HCT116 (cell line): ENCODE measurements around the gene ZNF775. TPM values are rescaled to one million over a fixed set of nuclear protein-coding genes. Genes with fewer than 3 reads are reported as not detected.

Source experiments
- ATAC-seq: fragments of 200-7000 bp; cut with Tn5 transposase; 2 replicates; pipeline ENCODE4 v1.9.1; 2020; ENCODE audit warnings: mild to moderate bottlenecking, moderate library complexity
- BruUV-seq: library from RNA; stranded (reverse); fragments of 400-500 nt; replicated peaks from 2 replicates; lab custom pipeline; 2021; lab: Mats Ljungman, UMichigan
- CTCF ChIA-PET: fragments of 300-600 bp; sonication (Branson Sonifier 250); formaldehyde crosslinking; loops from one replicate; lab custom pipeline; 2021; ENCODE audit warnings: antibody characterized with exemption; lab: Charles Lee
- POLR2A ChIA-PET: fragments of 300-600, 350-600 bp; sonication (Branson Sonifier 250); formaldehyde crosslinking; loops from one replicate; lab custom pipeline; 2021; ENCODE audit warnings: antibody characterized with exemption; lab: Charles Lee
- RAD21 ChIA-PET, 2 experiments: fragments of 300-600 bp; sonication (Branson Sonifier 250); formaldehyde crosslinking; loops; one replicate each; lab custom pipeline; 2023; ENCODE audit warnings: low total read pairs in 2 of 2; ENCODE audit not compliant: uncharacterized antibody in 2 of 2, unreplicated experiment in 2 of 2, low non-redundant PET in 1 of 2; lab: Charles Lee
- DNase-seq: peaks from one replicate; pipeline ENCODE4 v3.0.0-alpha.2; 2010; ENCODE audit warnings: low read depth, low spot score
- H2AFZ ChIP-seq: fragments of 200-600 bp; shearing (Covaris generic), sonication (generic); 2 replicates; pipeline ENCODE4 v1.6.1; 2017; ENCODE audit warnings: low read depth, mixed run types, mixed read lengths, antibody characterized with exemption, low read length; ENCODE audit not compliant: poor library complexity, severe bottlenecking
- H3K27ac ChIP-seq: 2 replicates; pipeline ENCODE4 v1.5.1; 2012; ENCODE audit warnings: low read depth, low read length
- H3K27me3 ChIP-seq: fragments of 200-600 bp; sonication (generic); 2 replicates; pipeline ENCODE4 v1.6.1; 2016; ENCODE audit warnings: mixed run types, low read length, mixed read lengths; ENCODE audit not compliant: insufficient read depth
- H3K36me3 ChIP-seq, 2 experiments: fragments of 200-500 bp in 1 of 2; fragments of 200-600 bp in 1 of 2; sonication (Bioruptor generic) in 1 of 2; sonication (generic) in 1 of 2; 2 replicates each; pipeline versions ENCODE4 v1.5.1 to v1.6.1; 2014 to 2016; ENCODE audit warnings: low read length in 2 of 2, inconsistent platforms in 1 of 2, mixed read lengths in 1 of 2, mixed run types in 1 of 2; ENCODE audit not compliant: insufficient read depth in 2 of 2, control insufficient read depth in 1 of 2
- H3K4me1 ChIP-seq, 2 experiments: fragments of 200-600 bp in 1 of 2; sonication (generic) in 1 of 2; 2 replicates each; pipeline versions ENCODE4 v1.5.1 to v1.6.1; 2012 to 2017; ENCODE audit warnings: low read length in 2 of 2, inconsistent platforms in 1 of 2, mild to moderate bottlenecking in 1 of 2, mixed read lengths in 1 of 2, mixed run types in 1 of 2, moderate library complexity in 1 of 2; ENCODE audit not compliant: insufficient read depth in 2 of 2, control insufficient read depth in 1 of 2
- H3K4me2 ChIP-seq: fragments of 200-600 bp; sonication (generic); 2 replicates; pipeline ENCODE4 v1.6.1; 2017; ENCODE audit warnings: mixed run types, low read length, mixed read lengths
- H3K4me3 ChIP-seq, 2 experiments: fragments of 200-600 bp in 1 of 2; sonication (generic) in 1 of 2; replicated peaks in 1 of 2; 2 replicates each; pipeline ENCODE4 v1.5.1; 2011 to 2016; ENCODE audit warnings: low read length in 2 of 2, control low read depth in 1 of 2, low read depth in 1 of 2, mild to moderate bottlenecking in 1 of 2, mixed read lengths in 1 of 2, mixed run types in 1 of 2
- H3K79me2 ChIP-seq: fragments of 200-600 bp; sonication (generic); 2 replicates; pipeline ENCODE4 v1.6.1; 2017; ENCODE audit warnings: mild to moderate bottlenecking, mixed run types, low read length, moderate library complexity, mixed read lengths; ENCODE audit not compliant: insufficient read depth
- H3K9ac ChIP-seq: fragments of 200-600 bp; sonication (generic); 2 replicates; pipeline ENCODE4 v1.6.1; 2016; ENCODE audit warnings: low read length, mixed read lengths
- H3K9me2 ChIP-seq: fragments of 200-600 bp; sonication (generic), shearing (Covaris generic); 2 replicates; pipeline ENCODE4 v1.6.1; 2017; ENCODE audit warnings: mixed run types, mild to moderate bottlenecking, moderate library complexity; ENCODE audit not compliant: insufficient read depth
- H3K9me3 ChIP-seq, 2 experiments: fragments of 200-500 bp in 1 of 2; fragments of 200-600 bp in 1 of 2; sonication (Bioruptor generic) in 1 of 2; sonication (generic) in 1 of 2; 2 replicates each; pipeline ENCODE4 v1.6.1; 2014 to 2017; ENCODE audit warnings: low read length in 2 of 2, mixed read lengths in 2 of 2, inconsistent platforms in 1 of 2, low read depth in 1 of 2, mild to moderate bottlenecking in 1 of 2, mixed run types in 1 of 2, moderate library complexity in 1 of 2; ENCODE audit not compliant: control insufficient read depth in 1 of 2, insufficient read depth in 1 of 2
- H4K20me1 ChIP-seq: fragments of 200-600 bp; sonication (generic), shearing (Covaris generic); 2 replicates; pipeline ENCODE4 v1.6.1; 2017; ENCODE audit warnings: mixed run types, mild to moderate bottlenecking, moderate library complexity; ENCODE audit not compliant: insufficient read depth
- CBX3 ChIP-seq: IDR thresholded peaks from 2 replicates; pipeline ENCODE4 v1.6.1; 2012; ENCODE audit warnings: low read depth
- EGR1 ChIP-seq: IDR thresholded peaks from 2 replicates; pipeline ENCODE4 v1.6.1; 2012; ENCODE audit warnings: low read depth
- ELF1 ChIP-seq: IDR thresholded peaks from 2 replicates; pipeline ENCODE4 v1.6.1; 2012; ENCODE audit warnings: low read depth, borderline replicate concordance
- EZH2 ChIP-seq: fragments of 200-600 bp; sonication (generic); IDR thresholded peaks from 2 replicates; pipeline ENCODE4 v1.6.1; 2017; ENCODE audit warnings: antibody characterized with exemption, mixed run types
- EZH2phosphoT487 ChIP-seq: fragments of 200-600 bp; IDR thresholded peaks from 2 replicates; pipeline ENCODE4 v1.6.1; 2018; ENCODE audit warnings: antibody characterized with exemption, borderline replicate concordance
- FOSL1 ChIP-seq: IDR thresholded peaks from 2 replicates; pipeline ENCODE4 v1.6.1; 2012; ENCODE audit warnings: low read depth
- JUND ChIP-seq: IDR thresholded peaks from 2 replicates; pipeline ENCODE4 v1.6.1; 2012
- POLR2A ChIP-seq: IDR thresholded peaks from 2 replicates; pipeline ENCODE4 v1.7.0; 2011; ENCODE audit warnings: borderline replicate concordance; ENCODE audit not compliant: insufficient read depth, insufficient read length; ENCODE audit errors: extremely low read depth
- RAD21 ChIP-seq: IDR thresholded peaks from 2 replicates; pipeline ENCODE4 v1.6.1; 2012; ENCODE audit warnings: low read depth, mild to moderate bottlenecking
- SIN3A ChIP-seq: IDR thresholded peaks from 2 replicates; pipeline ENCODE4 v1.6.1; 2012; ENCODE audit warnings: low read depth
- SP1 ChIP-seq: IDR thresholded peaks from 2 replicates; pipeline ENCODE4 v1.6.1; 2012; ENCODE audit warnings: low read depth
- TCF7L2 ChIP-seq: IDR thresholded peaks from 2 replicates; pipeline ENCODE4 v1.7.0; 2011; ENCODE audit warnings: borderline replicate concordance, inconsistent platforms; ENCODE audit not compliant: insufficient read depth, insufficient read length; ENCODE audit errors: extremely low read depth
- ZFX ChIP-seq: fragments of 450-650 bp; IDR thresholded peaks from 2 replicates; pipeline ENCODE4 v1.6.1; 2017
- ZNF274 ChIP-seq: fragments of 200-500 bp; sonication (Bioruptor generic); IDR thresholded peaks from 2 replicates; pipeline ENCODE4 v1.6.1; 2014; ENCODE audit warnings: mild to moderate bottlenecking, low read depth, low read length, inconsistent platforms
- intact Hi-C: fragments of 100-400 bp; cut with micrococcal nuclease; formaldehyde crosslinking; loops from 2 replicates; pipeline ENCODE4 v1.10.0; 2022
- total RNA-seq: library from RNA; stranded (reverse); gene quantifications from one replicate; pipeline ENCODE4 v1.2.1, GENCODE V29; 2021; ENCODE audit not compliant: unreplicated experiment
- TF ChIP-seq, protein P1 (sequence below): IDR thresholded peaks from 2 replicates; pipeline ENCODE4 v1.6.1; 2012
- TF ChIP-seq, protein P2 (sequence below): IDR thresholded peaks from 2 replicates; pipeline ENCODE4 v1.6.1; 2011; ENCODE audit warnings: mild to moderate bottlenecking, low read length, moderate library complexity; ENCODE audit not compliant: insufficient replicate concordance; ENCODE audit errors: extremely low read depth
- TF ChIP-seq, protein P3 (sequence below): IDR thresholded peaks from 2 replicates; pipeline ENCODE4 v1.6.1; 2012
- TF ChIP-seq, protein P4 (sequence below), 3 experiments: fragments of 200-600 bp in 1 of 3; sonication (generic) in 1 of 3; IDR thresholded peaks in 2 of 3; conservative IDR thresholded peaks in 1 of 3; 2 replicates each; pipeline ENCODE4 v1.5.1; 2012 to 2017; ENCODE audit warnings: low read depth in 2 of 3, low read length in 2 of 3, antibody characterized with exemption in 1 of 3, borderline replicate concordance in 1 of 3, control low read depth in 1 of 3, mild to moderate bottlenecking in 1 of 3, mixed read lengths in 1 of 3, mixed run types in 1 of 3, moderate library complexity in 1 of 3; ENCODE audit not compliant: insufficient read depth in 1 of 3

Gene ZNF775
- total RNA-seq, 1 experiment from 2014 or later: 4.5 TPM

DNA sequence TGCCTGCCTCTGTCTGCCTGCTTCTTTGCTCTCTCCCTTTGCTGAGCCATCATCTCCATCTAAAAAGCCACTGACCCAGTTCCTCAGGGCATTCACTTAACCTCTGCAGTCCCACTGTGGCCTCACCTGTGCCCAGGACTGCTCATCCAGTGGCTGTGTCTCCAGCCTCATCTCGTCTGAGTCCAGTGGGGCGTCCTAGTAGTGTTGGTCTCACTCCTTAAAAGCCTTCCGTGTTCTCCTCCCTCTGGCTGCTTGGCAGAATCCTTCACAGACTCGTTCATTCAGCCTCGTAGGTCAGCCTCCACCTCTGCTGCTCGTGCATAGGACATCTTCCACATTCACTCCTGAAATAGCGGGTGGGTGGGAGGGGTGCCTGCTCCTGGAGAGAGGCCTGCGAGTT is 45.0 kb upstream of the ZNF775 start:
- no peak overlapping the region for H3K4me2 ChIP-seq
- H3K4me1 ChIP-seq: no peaks in the 10 kb centered on the region
- H2AFZ ChIP-seq: no peak overlapping the region
- intact Hi-C loops: no loop called here
- no TSS peak for BruUV-seq
- TF ChIP-seq TCF7L2: no peak
- ChIA-PET CTCF (no interaction called here), RAD21 (no interaction called here), POLR2A (no interaction called here)
- no peaks in the 10 kb centered on the region for H3K9me3 ChIP-seq
- no peak overlapping the region for H3K9ac ChIP-seq
- H3K27ac ChIP-seq: no peak overlapping the region
- no peak overlapping the region for H3K4me3 ChIP-seq
- no peaks in the 10 kb centered on the region for H3K27me3 ChIP-seq
- H3K9me2 ChIP-seq: no peaks in the 10 kb centered on the region
- DNase-seq (no peak), ATAC-seq (no peak)
- no peaks in the 10 kb centered on the region for H3K36me3 ChIP-seq
- no peaks in the 10 kb centered on the region for H3K79me2 ChIP-seq
- H4K20me1 ChIP-seq: no peaks in the 10 kb centered on the region

DNA sequence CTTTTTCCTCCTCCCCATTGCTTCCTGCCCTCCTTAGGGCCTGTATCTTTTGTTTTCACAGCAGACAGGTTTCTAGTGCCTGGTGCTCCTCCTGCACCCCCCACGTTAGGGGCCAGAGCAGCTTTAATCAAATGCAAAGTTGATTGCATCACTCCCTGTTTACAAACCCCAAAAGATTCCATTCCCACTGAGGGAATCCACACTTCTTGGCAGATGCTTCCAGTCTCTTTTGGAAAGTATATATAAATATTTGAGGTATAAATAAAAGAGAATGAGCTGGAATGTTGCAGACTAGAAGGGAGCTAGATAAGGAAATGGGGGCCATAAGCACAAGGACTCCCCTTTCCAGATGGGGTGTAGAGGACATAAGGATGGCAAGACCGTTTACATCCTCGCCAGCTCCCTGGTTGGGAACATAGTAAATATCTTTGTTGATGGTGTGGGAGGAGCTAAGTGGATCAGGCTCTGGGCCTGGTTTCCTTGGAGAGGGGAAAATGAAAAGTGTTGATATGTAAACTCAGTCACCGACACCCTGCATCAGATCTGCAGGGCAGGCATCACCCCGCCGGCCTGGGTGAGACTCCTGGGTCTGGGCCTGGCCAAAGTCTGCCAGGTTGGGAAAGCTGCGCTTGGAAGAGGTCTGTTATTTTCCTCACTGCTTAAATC is 43.9 kb upstream of the ZNF775 start:
- ChIA-PET POLR2A (no interaction called here), RAD21 (interaction anchor here in 1 of 2 experiments (0.6 kb wide), 1 partner anchor 27 kb away, joined by 3 read pairs; no protein-coding TSS in a partner anchor), CTCF (no interaction called here)
- H3K4me3 ChIP-seq: no peak overlapping the region
- H2AFZ ChIP-seq: no peak overlapping the region
- ATAC-seq (no peak), DNase-seq (no peak)
- H3K27ac ChIP-seq: no peak overlapping the region
- intact Hi-C loops: no loop called here
- no peaks in the 10 kb centered on the region for H3K36me3 ChIP-seq
- H3K9me2 ChIP-seq: no peaks in the 10 kb centered on the region
- no peaks in the 10 kb centered on the region for H3K4me1 ChIP-seq
- no peaks in the 10 kb centered on the region for H4K20me1 ChIP-seq
- H3K79me2 ChIP-seq: no peaks in the 10 kb centered on the region
- H3K9ac ChIP-seq: no peak overlapping the region
- no TSS peak for BruUV-seq
- no peaks in the 10 kb centered on the region for H3K27me3 ChIP-seq
- H3K9me3 ChIP-seq: no peaks in the 10 kb centered on the region
- H3K4me2 ChIP-seq: no peak overlapping the region
- TF ChIP-seq RAD21: no peak
- TF ChIP-seq EGR1: no peak
- TF ChIP-seq ZNF274: no peak
- TF ChIP-seq CBX3: no peak
- TF ChIP-seq, protein P1, sequence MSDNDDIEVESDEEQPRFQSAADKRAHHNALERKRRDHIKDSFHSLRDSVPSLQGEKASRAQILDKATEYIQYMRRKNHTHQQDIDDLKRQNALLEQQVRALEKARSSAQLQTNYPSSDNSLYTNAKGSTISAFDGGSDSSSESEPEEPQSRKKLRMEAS: no peak
- TF ChIP-seq SP1: no peak
- TF ChIP-seq EZH2: no peak
- no peak for TF ChIP-seq ELF1
- TF ChIP-seq, protein P2, sequence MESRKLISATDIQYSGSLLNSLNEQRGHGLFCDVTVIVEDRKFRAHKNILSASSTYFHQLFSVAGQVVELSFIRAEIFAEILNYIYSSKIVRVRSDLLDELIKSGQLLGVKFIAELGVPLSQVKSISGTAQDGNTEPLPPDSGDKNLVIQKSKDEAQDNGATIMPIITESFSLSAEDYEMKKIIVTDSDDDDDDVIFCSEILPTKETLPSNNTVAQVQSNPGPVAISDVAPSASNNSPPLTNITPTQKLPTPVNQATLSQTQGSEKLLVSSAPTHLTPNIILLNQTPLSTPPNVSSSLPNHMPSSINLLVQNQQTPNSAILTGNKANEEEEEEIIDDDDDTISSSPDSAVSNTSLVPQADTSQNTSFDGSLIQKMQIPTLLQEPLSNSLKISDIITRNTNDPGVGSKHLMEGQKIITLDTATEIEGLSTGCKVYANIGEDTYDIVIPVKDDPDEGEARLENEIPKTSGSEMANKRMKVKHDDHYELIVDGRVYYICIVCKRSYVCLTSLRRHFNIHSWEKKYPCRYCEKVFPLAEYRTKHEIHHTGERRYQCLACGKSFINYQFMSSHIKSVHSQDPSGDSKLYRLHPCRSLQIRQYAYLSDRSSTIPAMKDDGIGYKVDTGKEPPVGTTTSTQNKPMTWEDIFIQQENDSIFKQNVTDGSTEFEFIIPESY: no peak
- no peak for TF ChIP-seq JUND
- TF ChIP-seq FOSL1: no peak
- TF ChIP-seq, protein P3, sequence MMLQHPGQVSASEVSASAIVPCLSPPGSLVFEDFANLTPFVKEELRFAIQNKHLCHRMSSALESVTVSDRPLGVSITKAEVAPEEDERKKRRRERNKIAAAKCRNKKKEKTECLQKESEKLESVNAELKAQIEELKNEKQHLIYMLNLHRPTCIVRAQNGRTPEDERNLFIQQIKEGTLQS: no peak
- TF ChIP-seq, protein P4, sequence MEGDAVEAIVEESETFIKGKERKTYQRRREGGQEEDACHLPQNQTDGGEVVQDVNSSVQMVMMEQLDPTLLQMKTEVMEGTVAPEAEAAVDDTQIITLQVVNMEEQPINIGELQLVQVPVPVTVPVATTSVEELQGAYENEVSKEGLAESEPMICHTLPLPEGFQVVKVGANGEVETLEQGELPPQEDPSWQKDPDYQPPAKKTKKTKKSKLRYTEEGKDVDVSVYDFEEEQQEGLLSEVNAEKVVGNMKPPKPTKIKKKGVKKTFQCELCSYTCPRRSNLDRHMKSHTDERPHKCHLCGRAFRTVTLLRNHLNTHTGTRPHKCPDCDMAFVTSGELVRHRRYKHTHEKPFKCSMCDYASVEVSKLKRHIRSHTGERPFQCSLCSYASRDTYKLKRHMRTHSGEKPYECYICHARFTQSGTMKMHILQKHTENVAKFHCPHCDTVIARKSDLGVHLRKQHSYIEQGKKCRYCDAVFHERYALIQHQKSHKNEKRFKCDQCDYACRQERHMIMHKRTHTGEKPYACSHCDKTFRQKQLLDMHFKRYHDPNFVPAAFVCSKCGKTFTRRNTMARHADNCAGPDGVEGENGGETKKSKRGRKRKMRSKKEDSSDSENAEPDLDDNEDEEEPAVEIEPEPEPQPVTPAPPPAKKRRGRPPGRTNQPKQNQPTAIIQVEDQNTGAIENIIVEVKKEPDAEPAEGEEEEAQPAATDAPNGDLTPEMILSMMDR (IDR thresholded peaks at IDR 0.05 in 2 of 3, conservative IDR thresholded peaks at IDR 0.05 in 1 of 3; ENCODE audit: borderline replicate concordance in 1 of 3, insufficient read depth in 1 of 3, low read depth in 2 of 3, low read length in 2 of 3): no peak
- TF ChIP-seq ZFX: no peak
- TF ChIP-seq EZH2phosphoT487: no peak
- TF ChIP-seq POLR2A: no peak
- no peak for TF ChIP-seq SIN3A
